Colonic mucosa (tissue), 4 donors: ENCODE measurements around the gene RCVRN. TPM values are rescaled to one million over a fixed set of nuclear protein-coding genes. Genes with fewer than 3 reads are reported as not detected.

Experiments used
- DNase-seq: peaks from one replicate; pipeline ENCODE4 v3.0.0-alpha.2; 2020
- H3K27ac ChIP-seq: fragments of 200-600 bp; one replicate; pipeline ENCODE4 v1.8.0; 2021
- H3K27me3 ChIP-seq: fragments of 200-600 bp; one replicate; pipeline ENCODE4 v1.8.0; 2021
- H3K36me3 ChIP-seq: fragments of 200-600 bp; one replicate; pipeline ENCODE4 v1.8.0; 2021
- H3K4me1 ChIP-seq: fragments of 200-600 bp; one replicate; pipeline ENCODE4 v1.8.0; 2021; ENCODE audit warnings: mild to moderate bottlenecking
- H3K4me3 ChIP-seq: fragments of 200-600 bp; one replicate; pipeline ENCODE4 v1.8.0; 2021
- H3K9ac ChIP-seq, 2 donors: one replicate each; pipeline ENCODE4 v1.7.0; 2013; ENCODE audit warnings: control low read depth in 2 of 2, low read depth in 2 of 2, low read length in 2 of 2
- H3K9me3 ChIP-seq: fragments of 200-600 bp; one replicate; pipeline ENCODE4 v1.8.0; 2021
- CTCF ChIP-seq: fragments of 200-600 bp; IDR thresholded peaks from one replicate; pipeline ENCODE4 v1.8.0; 2022; ENCODE audit warnings: antibody characterized with exemption, mild to moderate bottlenecking
- intact Hi-C: fragments of 100-400 bp; cut with DNase I; formaldehyde crosslinking; loops from one replicate; pipeline ENCODE4 v1.14.1; 2022
- total RNA-seq, 2 donors: library from RNA; stranded (reverse); fragmentation: NEBNext Ultra II Directional in 1 of 2; extraction: Animal tissue kit (Norgen Biotek cat#: 25700) in 1 of 2; gene quantifications; one replicate each; pipeline ENCODE4 v1.2.1, GENCODE V29; 2021
- donor health status: healthy.
- donor health status: DM: no; HTN: no; CAD: no.
- donor health status: DM: no; HTN: no; CAD: no.

Gene RCVRN
- total RNA-seq, 2 donors from 2014 or later, result not detected

GRCh38 chr17:9916108-9916507 lies 11.0 kb upstream of the RCVRN start:
- Histone ChIP-seq H3K9me3 (no peaks in the 10 kb centered on the region), H3K9ac (no peak overlapping the region), H3K27me3 (no peaks in the 10 kb centered on the region), H3K4me3 (no peak overlapping the region), H3K36me3 (no peaks in the 10 kb centered on the region), H3K27ac (no peak overlapping the region), H3K4me1 (no peaks in the 10 kb centered on the region)
- intact Hi-C loops, result no loop called here
- DNase-seq, result no peak
- TF ChIP-seq CTCF, result no peak

GRCh38 chr17:9913476-9913875 lies 8.4 kb upstream of the RCVRN start:
- no peaks in the 10 kb centered on the region for H3K27me3 ChIP-seq
- no peaks in the 10 kb centered on the region for H3K4me1 ChIP-seq
- no peak overlapping the region for H3K27ac ChIP-seq
- H3K9me3 ChIP-seq, result no peaks in the 10 kb centered on the region
- DNase-seq, result no peak
- no peak for TF ChIP-seq CTCF
- intact Hi-C loops, result no loop called here
- H3K4me3 ChIP-seq, result no peak overlapping the region
- H3K9ac ChIP-seq, result no peak overlapping the region
- H3K36me3 ChIP-seq, result no peaks in the 10 kb centered on the region

- no peak overlapping the region for H3K27ac ChIP-seq
- TF ChIP-seq CTCF, result no peak
- no peaks in the 10 kb centered on the region for H3K36me3 ChIP-seq
- no peak overlapping the region for H3K4me3 ChIP-seq
- H3K9ac ChIP-seq, result no peak overlapping the region
- no peaks in the 10 kb centered on the region for H3K9me3 ChIP-seq
- intact Hi-C loops, result no loop called here
- H3K27me3 ChIP-seq, result no peaks in the 10 kb centered on the region
- no peak for DNase-seq
- H3K4me1 ChIP-seq, result no peaks in the 10 kb centered on the region
These were observed 7.3 kb upstream of the RCVRN start for GRCh38 chr17:9912121-9913099.

- H3K27ac ChIP-seq, result no peak overlapping the region
- no peak overlapping the region for H3K4me3 ChIP-seq
- no peak for DNase-seq
- H3K27me3 ChIP-seq, result no peaks in the 10 kb centered on the region
- H3K36me3 ChIP-seq, result no peaks in the 10 kb centered on the region
- no peaks in the 10 kb centered on the region for H3K9me3 ChIP-seq
- no peak overlapping the region for H3K9ac ChIP-seq
- TF ChIP-seq CTCF, result no peak
- H3K4me1 ChIP-seq, result no peaks in the 10 kb centered on the region
- intact Hi-C loops, result no loop called here
These were observed 6.0 kb upstream of the RCVRN start for GRCh38 chr17:9911089-9911488.

GRCh38 chr17:9908649-9909042 lies 3.6 kb upstream of the RCVRN start:
- no peak overlapping the region for H3K4me3 ChIP-seq
- DNase-seq, result no peak
- no peaks in the 10 kb centered on the region for H3K27me3 ChIP-seq
- H3K9ac ChIP-seq, result no peak overlapping the region
- H3K27ac ChIP-seq, result no peak overlapping the region
- TF ChIP-seq CTCF, result no peak
- H3K9me3 ChIP-seq, result no peaks in the 10 kb centered on the region
- H3K4me1 ChIP-seq, result no peaks in the 10 kb centered on the region
- H3K36me3 ChIP-seq, result no peaks in the 10 kb centered on the region
- intact Hi-C loops, result no loop called here
